CD4-positive, alpha-beta T cell (primary cell): ENCODE data around the gene MGRN1. TPM values are rescaled to one million over a fixed set of nuclear protein-coding genes. Genes with fewer than 3 reads are reported as not detected.

Source experiments
- ATAC-seq: fragments of 200-7000 bp; cut with Tn5 transposase; one replicate; pipeline ENCODE4 v1.10.0; 2022; ENCODE audit warnings: mild to moderate bottlenecking; ENCODE audit not compliant: poor library complexity
- CTCF ChIA-PET: fragments of 350-600 bp; sonication (Branson Sonifier 250); formaldehyde crosslinking; loops from one replicate; lab custom pipeline; 2021; ENCODE audit warnings: antibody characterized with exemption, inconsistent platforms; lab: Charles Lee
- POLR2A ChIA-PET: fragments of 350-600 bp; sonication (Branson Sonifier 250); formaldehyde crosslinking; loops from one replicate; lab custom pipeline; 2021; ENCODE audit warnings: antibody characterized with exemption, inconsistent platforms; lab: Charles Lee
- DNase-seq, 14 experiments: peaks; one replicate each; pipeline ENCODE4 v3.0.0-alpha.2; 2013 to 2020; ENCODE audit warnings: mixed read lengths in 2 of 14
- H3K27ac ChIP-seq, 2 donors: one replicate each; pipeline versions ENCODE4 v1.5.1 to v1.7.0; 2013; ENCODE audit warnings: low read length in 2 of 2, low read depth in 1 of 2, mild to moderate bottlenecking in 1 of 2
- H3K27me3 ChIP-seq, 2 experiments: 1 replicate in 1 of 2; 2 replicates in 1 of 2; pipeline versions ENCODE4 v1.6.1 to v1.7.0; 2013; ENCODE audit warnings: low read length in 2 of 2, control low read depth in 1 of 2, mild to moderate bottlenecking in 1 of 2, moderate library complexity in 1 of 2; ENCODE audit not compliant: insufficient read depth in 2 of 2, control insufficient read depth in 1 of 2
- H3K36me3 ChIP-seq: one replicate; pipeline ENCODE4 v1.6.1; 2013; ENCODE audit warnings: low read length, control low read depth; ENCODE audit not compliant: insufficient read depth
- H3K4me1 ChIP-seq: one replicate; pipeline ENCODE4 v1.6.1; 2013; ENCODE audit warnings: low read length, control low read depth; ENCODE audit not compliant: insufficient read depth
- H3K4me3 ChIP-seq: one replicate; pipeline ENCODE4 v1.5.1; 2013; ENCODE audit warnings: mild to moderate bottlenecking, low read length, moderate library complexity
- H3K9me3 ChIP-seq, 2 experiments: 1 replicate in 1 of 2; 2 replicates in 1 of 2; pipeline versions ENCODE4 v1.6.1 to v1.7.0; 2013; ENCODE audit warnings: low read length in 2 of 2, mild to moderate bottlenecking in 2 of 2, control low read depth in 1 of 2, moderate library complexity in 1 of 2; ENCODE audit not compliant: control insufficient read depth in 1 of 2, insufficient read depth in 1 of 2
- H3K27ac Mint-ChIP-seq: one replicate; pipeline ENCODE4 v1.8.0; 2020; ENCODE audit warnings: mixed read lengths
- H3K27me3 Mint-ChIP-seq: one replicate; pipeline ENCODE4 v1.8.0; 2021; ENCODE audit warnings: mixed read lengths
- H3K36me3 Mint-ChIP-seq: one replicate; pipeline ENCODE4 v1.8.0; 2021; ENCODE audit warnings: low read depth, mixed read lengths
- H3K4me1 Mint-ChIP-seq: one replicate; pipeline ENCODE4 v1.8.0; 2021; ENCODE audit warnings: low read depth, mixed read lengths
- H3K4me3 Mint-ChIP-seq: one replicate; pipeline ENCODE4 v1.8.0; 2020; ENCODE audit warnings: mild to moderate bottlenecking, mixed read lengths
- H3K9me3 Mint-ChIP-seq: one replicate; pipeline ENCODE4 v1.8.0; 2020; ENCODE audit warnings: mixed read lengths
- intact Hi-C, 2 experiments: fragments of 100-400 bp; cut with DNase I in 1 of 2; cut with micrococcal nuclease in 1 of 2; formaldehyde crosslinking; loops; one replicate each; pipeline versions ENCODE4 v1.15.1 to v1.9.0; 2023 to 2025; cut with DNase I, micrococcal nuclease
- total RNA-seq, 174 experiments: library from RNA in 2 of 174; stranded (reverse) in 2 of 174; gene quantifications; one replicate each; pipeline ENCODE4 v1.2.3 and lab custom pipeline; 2021 to 2026
- TF ChIP-seq, protein P1 (sequence below): fragments of 200-600 bp; IDR thresholded peaks from one replicate; pipeline ENCODE4 v1.8.0; 2022; ENCODE audit warnings: antibody characterized with exemption, mild to moderate bottlenecking

MGRN1 gene
- total RNA-seq, 2 experiments from 2014 or later: 45.9 to 48.6 TPM

DNA sequence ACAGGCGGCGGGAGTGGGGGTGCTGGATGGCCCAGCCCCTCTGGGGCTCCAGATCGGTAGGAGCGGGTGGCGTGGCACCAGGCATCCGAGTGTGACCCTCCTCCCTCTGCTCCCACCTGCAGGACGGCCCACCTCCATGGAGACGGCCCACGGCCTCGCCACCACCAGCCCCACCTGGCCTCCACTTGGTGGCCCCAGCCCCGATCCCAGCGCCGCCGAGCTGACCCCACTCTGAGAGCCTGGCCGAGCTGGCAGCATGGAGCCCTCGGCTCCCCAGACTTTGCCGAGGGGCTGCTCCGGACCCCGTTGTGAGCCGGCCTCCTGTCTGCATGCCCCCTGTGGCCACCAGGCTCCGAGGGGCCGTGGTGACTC lies 64.0 kb downstream of the MGRN1 start:
- ChIA-PET CTCF (no interaction called here), POLR2A (no interaction called here)
- H3K27ac Mint-ChIP-seq: no peak overlapping the region
- H3K36me3 ChIP-seq: peaks cover 31% of the 10 kb centered on the region
- peaks cover 30% of the 10 kb centered on the region for H3K36me3 Mint-ChIP-seq
- no peak overlapping the region for H3K27ac ChIP-seq
- no peaks in the 10 kb centered on the region for H3K9me3 ChIP-seq
- intact Hi-C loops: no loop called here
- no peak overlapping the region for H3K4me3 ChIP-seq
- no peaks in the 10 kb centered on the region for H3K27me3 Mint-ChIP-seq
- TF ChIP-seq, protein P1, sequence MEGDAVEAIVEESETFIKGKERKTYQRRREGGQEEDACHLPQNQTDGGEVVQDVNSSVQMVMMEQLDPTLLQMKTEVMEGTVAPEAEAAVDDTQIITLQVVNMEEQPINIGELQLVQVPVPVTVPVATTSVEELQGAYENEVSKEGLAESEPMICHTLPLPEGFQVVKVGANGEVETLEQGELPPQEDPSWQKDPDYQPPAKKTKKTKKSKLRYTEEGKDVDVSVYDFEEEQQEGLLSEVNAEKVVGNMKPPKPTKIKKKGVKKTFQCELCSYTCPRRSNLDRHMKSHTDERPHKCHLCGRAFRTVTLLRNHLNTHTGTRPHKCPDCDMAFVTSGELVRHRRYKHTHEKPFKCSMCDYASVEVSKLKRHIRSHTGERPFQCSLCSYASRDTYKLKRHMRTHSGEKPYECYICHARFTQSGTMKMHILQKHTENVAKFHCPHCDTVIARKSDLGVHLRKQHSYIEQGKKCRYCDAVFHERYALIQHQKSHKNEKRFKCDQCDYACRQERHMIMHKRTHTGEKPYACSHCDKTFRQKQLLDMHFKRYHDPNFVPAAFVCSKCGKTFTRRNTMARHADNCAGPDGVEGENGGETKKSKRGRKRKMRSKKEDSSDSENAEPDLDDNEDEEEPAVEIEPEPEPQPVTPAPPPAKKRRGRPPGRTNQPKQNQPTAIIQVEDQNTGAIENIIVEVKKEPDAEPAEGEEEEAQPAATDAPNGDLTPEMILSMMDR: no peak
- ATAC-seq (no peak), DNase-seq (no peak)
- no peaks in the 10 kb centered on the region for H3K27me3 ChIP-seq
- H3K4me3 Mint-ChIP-seq: no peak overlapping the region
- H3K4me1 Mint-ChIP-seq: peaks cover 7% of the 10 kb centered on the region
- H3K9me3 Mint-ChIP-seq: no peaks in the 10 kb centered on the region
- peaks cover 13% of the 10 kb centered on the region for H3K4me1 ChIP-seq

DNA sequence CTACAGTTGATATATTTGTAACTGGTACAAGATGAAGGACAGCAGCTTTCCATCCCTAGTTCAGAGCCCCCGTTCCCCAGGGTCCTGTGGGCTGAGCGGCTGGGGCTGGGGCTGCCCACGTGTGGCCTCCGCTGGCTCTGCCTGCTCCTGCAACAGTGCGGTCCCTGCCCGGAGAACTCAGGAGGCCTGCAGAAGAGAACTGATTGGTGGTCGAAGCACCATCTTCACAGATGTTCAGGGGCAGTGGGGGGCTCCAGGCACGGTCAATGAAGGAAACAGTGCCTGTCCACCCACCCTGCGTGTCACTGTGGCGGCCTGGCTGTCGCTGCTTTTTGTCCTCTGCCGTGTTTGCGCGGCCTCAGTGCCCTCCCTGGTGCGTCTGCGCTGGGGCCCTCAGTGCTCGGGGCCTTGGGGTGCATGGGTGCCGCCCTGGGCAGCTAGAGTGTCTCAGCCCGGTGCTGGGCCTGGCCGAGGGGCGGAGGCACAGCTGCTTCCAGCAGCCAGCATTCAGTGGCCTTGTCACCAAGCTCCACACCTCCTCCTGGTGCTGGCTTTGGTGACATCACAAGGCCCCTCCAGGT lies 64.6 kb downstream of the MGRN1 start:
- Mint-ChIP-seq H3K4me3 (no peak overlapping the region), H3K27me3 (no peaks in the 10 kb centered on the region), H3K9me3 (no peaks in the 10 kb centered on the region), H3K4me1 (peaks cover 7% of the 10 kb centered on the region), H3K36me3 (peaks cover 31% of the 10 kb centered on the region), H3K27ac (no peak overlapping the region)
- no peaks in the 10 kb centered on the region for H3K9me3 ChIP-seq
- no peak overlapping the region for H3K27ac ChIP-seq
- peak in 1 of 14 experiments; percentile 19 for DNase-seq
- TF ChIP-seq, protein P1: no peak
- H3K4me3 ChIP-seq: no peak overlapping the region
- peaks cover 13% of the 10 kb centered on the region for H3K4me1 ChIP-seq
- intact Hi-C loops: no loop called here
- no peaks in the 10 kb centered on the region for H3K27me3 ChIP-seq
- CTCF ChIA-PET: no interaction called here
- POLR2A ChIA-PET: no interaction called here
- H3K36me3 ChIP-seq: peaks cover 28% of the 10 kb centered on the region
- ATAC-seq: no peak

DNA sequence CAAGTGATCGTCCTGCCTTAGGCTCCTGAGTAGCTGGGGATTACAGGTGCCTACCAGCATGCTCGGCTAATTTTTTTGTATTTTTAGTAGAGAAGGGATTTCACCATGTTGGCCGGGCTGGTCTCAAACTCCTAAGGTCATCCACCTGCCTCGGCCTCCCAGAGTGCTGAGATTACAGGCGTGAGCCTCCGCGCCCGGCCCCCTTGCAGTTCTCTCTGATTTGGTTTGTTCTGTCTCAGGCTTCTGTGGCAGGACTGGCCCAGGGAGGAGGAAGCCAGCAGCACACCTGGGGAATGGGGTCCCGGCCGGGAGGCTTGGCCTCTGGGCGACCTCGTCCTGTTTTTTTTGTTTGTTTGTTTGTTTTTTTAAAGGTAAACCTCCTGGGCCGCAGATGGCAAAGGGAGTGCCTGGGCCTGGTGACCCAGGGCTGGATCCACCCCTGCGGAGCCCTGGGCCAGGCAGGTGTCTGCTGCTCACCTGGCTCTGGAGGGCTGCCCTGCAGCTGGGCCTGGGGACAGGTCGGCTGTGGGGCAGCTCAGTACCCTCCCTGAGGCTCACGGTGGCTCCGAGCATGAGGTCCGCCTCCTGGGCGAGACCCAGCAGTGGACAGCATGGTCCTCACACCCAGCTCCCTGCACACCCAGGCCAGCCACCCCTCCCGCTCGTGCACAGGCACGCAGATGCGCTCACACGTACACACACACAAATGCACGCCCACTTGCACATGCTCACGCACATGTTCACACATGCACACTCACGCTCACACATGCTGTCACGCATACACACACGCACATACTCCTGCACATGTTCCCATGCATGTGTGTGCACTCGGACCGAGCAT lies 65.5 kb downstream of the MGRN1 start:
- POLR2A ChIA-PET: no interaction called here
- H3K36me3 ChIP-seq: peaks cover 22% of the 10 kb centered on the region
- peaks cover 22% of the 10 kb centered on the region for H3K4me1 ChIP-seq
- TF ChIP-seq, protein P1: no peak
- Mint-ChIP-seq H3K27ac (no peak overlapping the region), H3K4me3 (no peak overlapping the region), H3K4me1 (peaks cover 7% of the 10 kb centered on the region), H3K27me3 (no peaks in the 10 kb centered on the region), H3K9me3 (no peaks in the 10 kb centered on the region), H3K36me3 (peaks cover 25% of the 10 kb centered on the region)
- CTCF ChIA-PET: no interaction called here
- no peak overlapping the region for H3K4me3 ChIP-seq
- no peak overlapping the region for H3K27ac ChIP-seq
- H3K27me3 ChIP-seq: no peaks in the 10 kb centered on the region
- intact Hi-C loops: loop anchor here in 1 of 2 experiments (5.0 to 10.0 kb wide), 5 partner anchors 38 to 405 kb away; partner anchors contain the start of genes DNAJA3, EEF2KMT, HMOX2 and NAGPA
- no peaks in the 10 kb centered on the region for H3K9me3 ChIP-seq
- DNase-seq: peak in 1 of 14 experiments; percentile 40
- no peak for ATAC-seq
